Measurements from ENCODE around the gene RBM38.

RBM38 gene

GRCh38 chr20:57404006-57404405 is 12.8 kb downstream of the RBM38 start:
- DNase-seq (ENCODE audit: low read depth), result no peak

GRCh38 chr20:57404419-57405072 is 13.3 kb downstream of the RBM38 start:
- no peak for DNase-seq (ENCODE audit: low read depth)

- DNase-seq (ENCODE audit: low read depth), result no peak
Measured at GRCh38 chr20:57405236-57406016, 14.2 kb downstream of the RBM38 start.

GRCh38 chr20:57407541-57407956 is 16.4 kb downstream of the RBM38 start:
- no peak for DNase-seq (ENCODE audit: low read depth)

GRCh38 chr20:57408131-57408530 is 16.9 kb downstream of the RBM38 start:
- DNase-seq (ENCODE audit: low read depth), result no peak

- no peak for DNase-seq (ENCODE audit: low read depth)
Measured at GRCh38 chr20:57408536-57409233, 17.5 kb downstream of the RBM38 start.

- DNase-seq (ENCODE audit: low read depth), result no peak
Measured at GRCh38 chr20:57409316-57409671, 18.1 kb downstream of the RBM38 start.

- DNase-seq (ENCODE audit: low read depth), result no peak
Measured at GRCh38 chr20:57409672-57410397, 18.6 kb downstream of the RBM38 start.

- DNase-seq (ENCODE audit: low read depth), result no peak
Measured at GRCh38 chr20:57410398-57410920, 19.3 kb downstream of the RBM38 start.

GRCh38 chr20:57410924-57411323 is 19.7 kb downstream of the RBM38 start:
- no peak for DNase-seq (ENCODE audit: low read depth)

- no peak for DNase-seq (ENCODE audit: low read depth)
Measured at GRCh38 chr20:57411406-57412283, 20.4 kb downstream of the RBM38 start.

- no peak for DNase-seq (ENCODE audit: low read depth)
Measured at GRCh38 chr20:57412347-57413029, 21.3 kb downstream of the RBM38 start.

- no peak for DNase-seq (ENCODE audit: low read depth)
Measured at GRCh38 chr20:57413986-57414385, 22.8 kb downstream of the RBM38 start.

- no peak for DNase-seq (ENCODE audit: low read depth)
Measured at GRCh38 chr20:57414867-57415592, 23.8 kb downstream of the RBM38 start.

GRCh38 chr20:57415771-57416170 is 24.6 kb downstream of the RBM38 start:
- no peak for DNase-seq (ENCODE audit: low read depth)

GRCh38 chr20:57416296-57417022 is 25.3 kb downstream of the RBM38 start:
- DNase-seq (ENCODE audit: low read depth), result no peak

GRCh38 chr20:57417051-57417689 is 26.0 kb downstream of the RBM38 start:
- DNase-seq (ENCODE audit: low read depth), result no peak
